Measurements from ENCODE around the gene CD69.

- TF ChIP-seq CTCF (IDR thresholded peaks at IDR 0.05; ENCODE audit: low read depth, low read length, poor library complexity, severe bottlenecking) (no peak), EZH2phosphoT487 (IDR thresholded peaks at IDR 0.05; ENCODE audit: borderline replicate concordance, low read length) (no peak)
These were observed 51.8 kb downstream of the CD69 start for GRCh38 chr12:9708853-9709252.

Measured in DOHH2 (cell line).